HS-5 (cell line): Measurements from ENCODE around the gene EBPL.
"Not testable (repeated sequence)": the region's sequence is repeated elsewhere in the genome, so short reads cannot be mapped to it uniquely, and the experiment has no call there.

Source experiments
- DNase-seq: peaks from one replicate; pipeline ENCODE4 v3.0.0-alpha.2; 2012; ENCODE audit warnings: low read depth

Gene EBPL

DNA sequence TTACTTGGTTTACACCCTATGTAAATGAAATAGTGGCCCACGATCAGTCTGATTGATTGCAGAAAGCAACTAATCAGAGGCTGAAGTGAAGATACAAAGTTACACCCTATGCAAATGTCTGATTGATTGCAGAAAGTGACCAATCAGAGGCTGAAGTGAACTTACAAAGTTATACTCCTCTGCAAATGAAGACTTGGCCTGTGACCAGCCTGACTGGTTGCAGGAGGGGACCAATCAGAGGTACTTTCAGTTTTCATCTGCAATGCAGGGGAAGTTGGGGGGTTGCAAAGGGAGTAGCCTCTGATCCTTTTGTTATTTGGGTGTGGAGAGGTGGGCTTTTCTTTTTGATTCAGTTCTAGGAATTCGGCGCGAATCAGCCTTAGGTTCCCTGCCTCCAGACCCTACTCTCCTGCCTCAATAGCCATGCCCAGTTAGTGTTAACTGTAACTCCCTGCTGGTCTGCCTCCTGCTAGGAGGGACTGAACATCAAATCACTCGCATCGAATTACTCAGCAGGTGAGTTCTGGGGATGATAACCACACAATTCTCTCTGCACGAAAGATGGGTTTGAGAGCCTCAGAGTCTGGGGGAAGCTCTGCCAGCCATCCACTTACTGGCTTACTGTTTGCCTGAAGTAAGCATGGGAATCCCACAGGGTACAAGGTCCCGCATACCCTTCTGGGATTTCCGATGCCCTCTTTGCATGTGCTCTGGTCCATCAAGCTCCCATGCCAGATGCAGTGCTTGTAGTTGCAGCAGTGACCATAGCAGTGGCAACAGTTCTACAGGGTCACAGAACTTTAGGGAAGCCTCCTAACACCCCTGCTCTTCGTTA lies 55.5 kb downstream of the EBPL start:
- DNase-seq = no peak

DNA sequence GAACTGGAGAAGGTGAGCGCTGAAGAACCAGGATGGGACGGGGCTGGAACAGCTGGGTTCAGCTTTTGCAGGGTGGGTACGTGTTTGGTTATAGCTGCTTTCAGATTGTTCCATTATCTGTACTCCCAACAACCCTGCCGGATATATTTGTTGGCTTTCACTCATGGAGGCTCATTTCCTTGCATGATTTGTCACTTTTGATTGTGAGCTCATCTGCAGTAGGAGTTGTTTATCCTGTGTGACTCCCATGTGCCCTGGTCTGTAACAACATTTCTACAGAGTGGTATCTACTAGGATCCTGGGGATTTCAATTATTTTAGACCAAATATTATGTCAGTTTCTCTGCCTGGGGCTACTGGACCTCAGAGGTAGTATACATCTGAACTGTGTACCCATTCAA lies 57.6 kb downstream of the EBPL start:
- DNase-seq = no peak

DNA sequence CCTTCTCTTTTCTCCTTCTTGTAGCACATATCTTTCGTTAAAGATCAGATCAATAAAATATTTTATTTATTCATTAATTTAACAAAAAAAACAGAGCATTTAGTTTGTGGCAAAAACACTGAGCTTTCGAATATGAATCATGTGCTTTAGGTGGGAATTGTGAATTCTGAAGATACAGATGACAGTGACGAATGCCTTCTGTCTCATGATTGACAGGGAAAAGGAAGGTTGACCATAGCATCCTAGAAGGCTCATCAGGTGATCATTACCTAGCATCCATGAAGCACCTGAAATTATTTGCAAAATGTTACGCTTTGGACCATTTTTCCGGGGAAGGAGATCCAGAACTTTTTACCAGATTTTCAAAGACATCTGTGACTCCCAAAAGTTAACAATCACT lies 59.1 kb downstream of the EBPL start:
- no peak for DNase-seq

DNA sequence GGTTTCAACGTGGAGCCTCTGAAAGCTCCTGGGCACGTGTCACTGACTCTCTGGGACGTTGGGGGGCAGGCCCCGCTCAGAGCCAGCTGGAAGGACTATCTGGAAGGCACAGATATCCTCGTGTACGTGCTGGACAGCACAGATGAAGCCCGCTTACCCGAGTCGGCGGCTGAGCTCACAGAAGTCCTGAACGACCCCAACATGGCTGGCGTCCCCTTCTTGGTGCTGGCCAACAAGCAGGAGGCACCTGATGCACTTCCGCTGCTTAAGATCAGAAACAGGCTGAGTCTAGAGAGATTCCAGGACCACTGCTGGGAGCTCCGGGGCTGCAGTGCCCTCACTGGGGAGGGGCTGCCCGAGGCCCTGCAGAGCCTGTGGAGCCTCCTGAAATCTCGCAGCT lies 60.7 kb downstream of the EBPL start:
- DNase-seq = no peak

DNA sequence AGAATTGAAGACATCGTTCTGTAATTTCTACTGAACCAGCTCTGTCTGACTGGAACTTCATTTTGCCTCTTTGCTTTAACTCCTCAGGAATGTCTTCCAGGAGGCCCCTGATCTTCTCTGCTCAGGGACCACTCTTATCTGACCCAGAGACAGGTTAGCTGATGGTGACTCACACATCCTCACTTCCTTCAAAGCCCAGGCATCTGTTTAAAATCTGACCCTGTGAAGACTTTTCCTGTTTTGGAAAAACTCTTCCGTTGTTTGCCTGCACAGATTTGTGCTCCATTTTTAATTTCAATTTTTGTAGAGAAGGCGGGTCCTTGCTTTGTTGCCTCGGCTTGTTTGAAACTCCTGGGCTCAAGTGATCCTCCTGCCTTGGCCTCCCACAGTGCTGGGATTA lies 61.3 kb downstream of the EBPL start:
- no peak for DNase-seq

DNA sequence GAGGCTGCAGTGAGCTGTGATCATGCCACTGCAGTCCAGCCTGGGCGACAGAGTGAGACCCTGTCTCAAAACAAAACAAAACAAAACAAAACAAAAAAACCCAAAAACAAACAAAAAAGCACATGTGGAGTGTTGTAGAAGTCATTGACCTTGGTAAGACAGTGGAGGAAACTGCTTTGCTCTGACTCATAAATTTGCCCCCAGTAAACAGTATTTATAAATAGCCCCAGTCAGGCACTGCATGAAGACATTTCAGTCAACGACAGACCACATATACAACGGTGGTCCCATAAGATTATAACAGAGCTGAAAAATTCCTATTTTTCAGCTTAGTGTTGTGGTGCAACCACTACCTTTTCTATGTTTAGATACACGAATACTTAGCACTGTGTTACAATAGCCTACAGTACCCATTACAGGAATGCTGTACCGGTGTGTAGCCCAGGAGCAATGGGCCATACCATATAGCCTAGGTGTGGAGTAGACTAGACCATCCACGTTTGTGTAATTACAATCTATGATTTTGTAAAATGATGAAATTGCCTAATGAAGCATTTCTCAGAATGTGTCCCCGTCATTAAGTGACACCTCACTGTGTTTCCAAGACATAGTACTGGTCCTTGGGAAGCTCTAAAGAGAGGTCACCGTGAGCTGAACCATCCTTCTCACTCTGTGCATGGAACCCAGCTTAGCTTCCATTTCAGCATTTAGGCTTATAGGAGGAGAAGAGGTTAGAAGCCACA lies 61.9 kb downstream of the EBPL start:
- no peak for DNase-seq

DNA sequence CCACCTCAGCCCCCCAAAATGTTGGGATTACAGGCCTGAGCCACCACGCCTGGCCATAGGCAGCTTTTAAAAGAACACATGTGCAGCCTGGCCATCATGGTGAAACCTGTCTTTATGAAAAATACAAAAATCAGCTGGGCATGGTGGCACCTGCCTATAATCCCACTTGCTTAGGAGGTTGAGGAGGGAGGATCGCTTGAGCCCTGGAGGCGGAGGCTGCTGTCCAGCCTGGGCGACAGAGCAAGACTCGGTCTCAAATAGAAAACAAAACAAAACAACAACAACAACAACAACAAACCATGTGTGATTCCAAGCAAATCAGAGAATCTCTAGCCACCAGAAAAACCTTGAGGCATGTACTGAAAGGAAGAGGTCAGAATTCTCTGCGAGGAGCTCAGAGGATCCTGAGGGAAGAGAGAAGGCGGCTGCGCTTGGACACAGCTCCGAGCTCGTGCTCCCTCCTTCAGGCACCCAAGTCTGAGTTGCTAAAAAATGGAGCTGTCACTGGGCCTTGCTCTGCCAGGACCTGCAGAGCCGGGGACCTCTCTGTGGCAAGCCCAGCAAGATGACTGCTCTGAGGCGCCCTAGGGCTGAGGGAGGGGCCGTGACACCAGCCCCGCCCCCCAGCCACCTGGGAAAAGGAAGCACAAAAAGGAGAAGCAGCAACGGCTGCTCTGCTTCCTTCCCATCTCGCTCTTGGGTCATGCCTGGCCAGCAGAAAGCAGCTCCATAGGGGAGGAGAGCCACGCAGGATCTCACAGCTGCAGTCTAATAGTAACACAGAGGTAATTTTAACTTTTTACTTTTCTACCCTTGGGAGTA lies 63.2 kb downstream of the EBPL start, which contains the start of gene ARL11:
Gene ARL11 (plus strand): TSS at position 677 of the 822 bp plus-strand sequence. CDS start 1,941 bp downstream, outside the sequence.
- DNase-seq = no peak

DNA sequence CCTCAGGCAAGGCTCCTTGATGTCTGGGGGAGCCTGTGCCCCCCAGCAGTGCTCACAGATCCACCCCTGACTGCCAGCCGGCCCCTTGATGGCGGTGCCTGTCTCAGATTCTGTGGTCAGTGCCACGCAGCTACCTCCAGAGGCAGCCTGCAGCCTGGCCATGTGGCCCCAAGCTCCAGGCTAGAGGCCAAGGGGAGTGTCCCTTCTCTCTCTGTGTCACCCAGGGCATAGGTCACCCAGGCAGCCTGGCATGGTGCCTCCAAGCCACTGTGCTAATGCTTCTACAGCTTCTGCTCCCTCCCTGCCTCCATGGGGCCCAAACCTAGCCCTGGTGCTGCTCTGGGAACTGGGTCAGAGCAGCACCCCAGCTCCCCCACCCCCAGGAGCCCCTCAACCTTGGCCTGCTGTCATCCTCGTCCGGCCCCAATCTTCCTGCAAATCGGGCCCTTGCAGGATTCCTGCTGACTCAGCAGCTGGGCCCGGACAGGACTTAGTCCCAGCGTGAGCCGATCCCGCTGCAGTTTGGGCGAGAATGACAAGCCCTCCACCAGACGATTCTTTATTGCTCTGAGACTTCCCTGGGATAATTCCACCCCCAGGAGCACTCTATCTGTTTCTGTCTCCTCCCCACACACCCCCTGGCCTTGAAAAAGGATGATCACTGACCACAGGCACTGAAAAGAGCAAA lies 65.8 kb downstream of the EBPL start:
- DNase-seq = no peak

DNA sequence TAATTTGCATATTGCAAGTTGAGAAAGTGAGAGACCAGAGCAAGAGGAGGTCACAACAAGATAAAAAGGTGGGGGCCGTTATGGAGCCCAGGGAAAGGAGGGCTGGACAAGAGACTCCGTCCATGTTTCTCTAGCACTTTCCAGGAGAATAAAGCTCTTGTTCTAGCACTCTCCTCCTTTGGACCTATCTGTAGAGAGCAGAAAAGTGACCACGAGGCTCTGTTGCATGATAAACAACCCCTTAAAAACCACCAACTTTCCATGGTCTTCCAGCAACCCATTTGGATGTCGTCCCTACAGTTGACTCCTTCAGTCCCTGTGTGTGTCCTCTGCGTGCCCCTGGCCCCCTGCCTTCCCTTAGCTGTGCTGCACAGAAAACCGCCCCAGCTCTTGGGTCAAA lies 67.1 kb downstream of the EBPL start:
- DNase-seq = no peak

DNA sequence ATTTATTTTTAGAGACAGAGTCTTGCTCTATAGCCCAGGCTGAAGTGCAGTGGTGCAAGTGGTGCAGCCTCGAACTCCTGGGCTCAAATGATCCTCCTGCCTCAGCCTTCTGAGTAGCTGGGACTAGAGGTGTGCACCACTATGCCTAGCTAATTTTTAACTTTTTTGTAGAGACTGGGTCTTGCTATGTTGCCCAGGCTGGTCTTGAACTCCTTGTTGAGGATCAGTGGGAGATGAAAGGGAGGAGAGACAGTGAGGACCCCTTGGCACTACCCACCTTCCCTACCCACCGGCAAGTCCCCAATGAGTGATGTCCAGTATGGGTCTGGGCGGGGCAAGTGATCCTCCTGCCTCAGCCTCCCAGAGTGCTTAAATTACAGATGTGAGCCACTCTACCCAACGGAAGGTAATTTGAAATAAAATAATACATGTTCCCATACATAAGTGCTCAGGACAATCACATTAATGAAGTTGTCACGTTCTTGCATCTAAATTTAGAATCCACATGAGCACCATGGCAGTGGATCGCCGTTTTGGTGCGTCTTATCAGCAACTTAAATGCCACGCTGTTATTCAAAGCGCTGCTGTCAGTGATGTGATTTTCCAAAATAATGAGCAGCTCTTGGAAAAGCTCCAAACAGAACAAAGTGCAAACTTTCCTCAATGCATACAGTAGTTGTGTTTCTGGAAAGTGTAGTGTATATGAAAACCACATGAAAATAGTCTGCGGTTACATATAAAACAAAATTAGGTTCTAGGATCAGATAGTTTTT lies 68.9 kb downstream of the EBPL start:
- DNase-seq = no peak

DNA sequence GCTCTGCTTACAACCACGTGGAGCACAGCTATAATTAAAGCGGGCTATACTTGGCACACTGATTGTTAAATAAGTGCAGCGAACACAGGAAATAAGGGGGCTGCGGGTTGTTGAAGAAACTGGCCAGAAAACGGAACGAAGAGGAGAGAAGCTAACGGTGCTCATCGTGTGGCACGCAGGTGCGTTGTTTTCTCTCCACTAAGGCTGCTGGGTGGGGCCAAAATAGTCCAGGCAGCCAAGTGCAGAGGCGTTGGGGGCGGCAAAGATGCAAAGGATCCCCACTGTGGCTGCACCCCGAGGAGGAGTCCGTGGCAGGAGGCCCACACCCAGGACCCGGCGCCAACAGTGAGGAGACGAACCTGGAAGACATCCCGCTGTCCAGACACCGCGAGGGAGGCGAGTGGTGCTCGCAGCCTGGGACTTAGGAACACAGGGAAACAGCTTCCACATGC lies 71.1 kb downstream of the EBPL start:
- DNase-seq = no peak

DNA sequence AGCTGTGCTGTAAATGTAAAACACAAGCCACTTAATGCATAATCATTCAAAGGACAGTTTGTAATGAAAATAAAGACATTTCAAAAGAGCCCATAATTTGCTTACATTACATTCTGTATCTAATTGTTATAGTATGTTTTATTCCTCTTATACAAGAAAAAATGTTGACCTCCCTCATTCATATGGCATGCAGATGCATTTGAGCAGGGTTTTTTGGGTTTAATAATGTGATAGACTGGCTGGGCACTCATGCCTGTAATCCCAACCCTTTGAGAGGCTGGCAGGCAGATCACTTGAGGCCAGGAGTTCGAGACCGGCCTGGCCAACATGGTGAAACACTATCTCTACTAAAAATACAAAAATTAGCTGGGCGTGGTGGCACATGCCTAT lies 74.6 kb downstream of the EBPL start:
- no peak for DNase-seq

DNA sequence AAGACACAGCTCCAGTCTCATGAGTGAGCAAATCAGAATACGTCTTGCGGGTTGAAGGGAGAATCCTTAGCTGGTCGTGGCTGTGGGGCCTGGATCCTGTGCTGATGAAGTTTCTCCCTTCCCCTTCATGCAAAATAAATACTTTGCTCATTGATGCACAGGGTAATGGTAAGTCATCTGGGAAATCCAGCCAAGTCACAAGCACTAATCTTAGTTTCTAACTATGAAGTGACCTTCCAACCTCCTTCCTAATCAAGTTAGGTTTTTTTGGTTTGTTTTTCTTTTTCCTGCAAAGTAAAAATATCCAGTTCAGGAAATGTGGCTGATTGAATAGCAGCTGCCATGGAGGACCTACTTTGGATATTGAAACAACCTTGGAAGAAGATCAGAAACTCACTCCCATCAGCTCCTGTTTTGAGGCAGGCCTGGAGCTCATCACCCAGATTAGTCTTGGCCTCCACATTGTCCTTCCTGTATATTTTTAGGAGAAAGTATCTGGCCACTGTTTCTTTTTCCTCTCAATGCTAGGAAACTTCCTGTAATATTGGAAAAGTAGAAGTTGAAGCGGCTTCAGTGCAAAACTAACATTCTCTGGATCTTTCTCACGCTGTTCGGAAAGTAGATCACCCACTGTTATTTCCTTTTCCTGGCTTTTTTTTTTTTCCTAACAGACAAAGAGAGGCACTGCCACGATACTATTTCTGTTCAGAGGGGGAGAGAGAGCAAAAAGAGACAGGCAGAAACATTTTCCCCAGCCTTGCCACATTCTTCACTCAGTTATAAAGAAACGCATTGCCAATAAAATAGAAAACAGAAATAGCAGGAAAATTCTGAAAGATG lies 75.2 kb downstream of the EBPL start:
- DNase-seq = no peak

DNA sequence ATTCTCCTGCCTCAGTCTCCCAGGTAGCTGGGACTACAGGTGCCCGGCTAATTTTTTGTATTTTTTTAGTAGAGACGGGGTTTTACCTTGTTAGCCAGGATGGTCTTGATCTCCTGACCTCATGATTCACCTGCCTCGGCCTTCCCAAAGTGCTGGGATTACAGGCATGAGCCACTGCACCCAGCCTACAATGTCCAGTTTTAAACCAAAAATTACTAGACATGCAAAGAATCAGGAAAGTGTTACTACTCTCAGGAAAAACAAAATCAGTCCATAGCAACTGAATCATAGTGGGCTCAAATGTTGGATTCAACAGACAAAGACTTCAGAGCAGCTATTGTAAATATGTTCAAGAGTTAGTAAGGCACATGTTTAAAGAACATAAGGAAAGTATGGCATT lies 79.2 kb downstream of the EBPL start:
- DNase-seq = not testable (repeated sequence)
